ENCODE results near the gene FPR3.
"Not testable (repeated sequence)": the region's sequence is repeated elsewhere in the genome, so short reads cannot be mapped to it uniquely, and the experiment has no call there.

FPR3 gene

DNA sequence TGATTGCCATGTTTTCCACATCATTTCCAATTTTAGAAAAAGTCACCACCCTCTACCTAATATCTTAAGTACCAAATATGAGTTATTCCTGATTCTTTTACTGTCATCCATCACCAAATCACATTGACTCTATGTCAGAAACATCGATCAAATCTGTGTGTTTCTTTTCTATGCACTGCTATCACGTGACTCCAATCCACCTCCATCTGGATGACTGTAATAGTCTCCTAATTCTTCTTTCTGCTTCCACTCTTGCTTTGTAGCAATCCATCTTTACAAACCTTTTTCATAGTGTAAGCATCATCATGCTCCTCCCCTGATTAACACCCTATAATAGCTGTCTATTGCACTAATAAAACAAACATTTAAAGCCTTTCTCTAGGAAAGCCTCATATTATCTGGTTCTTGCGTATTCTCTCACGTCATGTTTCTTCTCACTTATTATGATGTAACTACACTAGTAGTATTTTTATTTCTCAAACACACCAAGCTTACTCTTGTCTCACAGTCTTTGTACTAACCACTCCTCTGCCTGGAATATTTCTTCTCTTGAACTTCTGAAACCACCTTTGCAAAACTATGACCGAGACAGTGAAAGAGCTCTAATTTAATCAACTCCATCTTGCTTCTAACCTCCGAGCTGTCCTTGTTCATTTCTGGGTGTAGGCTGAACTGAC, 10.7 kb upstream of the FPR3 start:
- DNase-seq = no peak

DNA sequence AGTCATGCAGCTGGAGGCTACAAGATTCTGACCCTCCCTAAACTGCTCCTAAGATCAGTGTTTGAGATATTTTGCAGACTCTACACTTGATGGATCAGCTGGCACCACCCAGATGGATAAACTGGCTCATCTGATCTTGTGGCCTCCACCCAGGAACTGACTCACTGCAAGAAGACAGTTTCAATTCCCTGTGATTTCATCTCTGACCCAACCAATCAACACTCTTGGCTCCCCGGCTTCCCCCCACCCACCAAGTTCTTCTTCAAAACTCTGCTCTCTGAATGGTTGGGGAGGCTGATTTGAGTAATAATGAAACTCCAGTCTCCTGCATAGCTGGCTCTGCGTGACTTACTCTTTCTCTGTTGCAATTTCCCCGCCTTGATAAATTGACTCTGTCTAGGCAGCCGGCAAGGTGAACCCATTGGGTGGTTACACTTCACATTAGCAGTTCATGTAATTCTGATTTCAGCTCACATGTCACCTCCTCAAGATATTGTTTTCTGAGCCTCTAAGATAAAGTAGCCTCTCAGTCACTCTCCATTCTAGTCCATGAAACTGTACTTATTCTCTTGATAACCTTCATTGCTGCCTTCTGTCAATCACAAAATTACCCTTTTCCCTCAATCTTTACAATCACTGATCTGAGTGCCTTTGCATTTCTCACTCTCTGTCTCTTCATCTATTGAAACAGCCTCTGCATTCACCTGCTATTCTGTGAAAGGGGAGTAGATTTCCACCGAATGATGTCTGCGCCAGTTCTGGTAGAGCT, 9.9 kb upstream of the FPR3 start:
- no peak for DNase-seq

DNA sequence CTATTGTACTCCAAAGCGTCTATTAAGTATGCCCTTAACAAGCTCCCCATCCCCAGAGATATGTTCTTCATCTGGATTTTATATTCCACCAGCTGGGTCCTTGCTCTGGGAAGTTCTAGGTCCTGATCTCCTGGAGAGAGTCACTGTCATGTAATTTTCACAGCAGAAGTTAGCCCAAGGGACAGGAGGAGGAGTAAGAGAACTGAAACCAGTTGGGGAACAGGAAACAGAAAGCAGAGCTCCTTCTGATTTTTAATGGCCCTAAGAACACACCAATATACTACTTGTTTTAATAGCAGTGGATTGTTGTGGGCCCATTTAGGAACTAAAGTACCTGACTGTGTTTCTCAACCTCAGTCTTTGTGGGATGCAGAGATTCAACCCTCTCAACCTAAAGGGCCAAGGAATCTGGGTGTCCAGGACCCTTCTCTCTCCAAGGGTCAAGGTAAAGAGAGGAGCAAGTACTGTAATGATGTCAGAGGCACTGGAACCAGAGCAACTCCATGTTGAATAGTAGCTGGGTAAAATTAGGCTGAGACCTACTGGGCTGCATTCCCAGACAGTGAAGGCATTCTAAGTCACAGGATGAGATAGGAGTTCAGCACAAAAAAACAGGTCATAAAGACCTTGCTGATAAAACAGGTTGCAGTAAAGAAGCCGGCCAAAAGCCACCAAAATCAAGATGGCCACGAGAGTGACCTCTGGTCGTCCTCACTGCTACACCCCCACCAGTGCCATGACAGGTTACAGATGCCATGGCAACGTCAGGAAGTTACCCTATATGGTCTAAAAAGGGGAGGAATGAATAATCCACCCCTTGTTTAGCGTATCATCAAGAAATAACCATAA, 8.1 kb upstream of the FPR3 start:
- DNase-seq = no peak

DNA sequence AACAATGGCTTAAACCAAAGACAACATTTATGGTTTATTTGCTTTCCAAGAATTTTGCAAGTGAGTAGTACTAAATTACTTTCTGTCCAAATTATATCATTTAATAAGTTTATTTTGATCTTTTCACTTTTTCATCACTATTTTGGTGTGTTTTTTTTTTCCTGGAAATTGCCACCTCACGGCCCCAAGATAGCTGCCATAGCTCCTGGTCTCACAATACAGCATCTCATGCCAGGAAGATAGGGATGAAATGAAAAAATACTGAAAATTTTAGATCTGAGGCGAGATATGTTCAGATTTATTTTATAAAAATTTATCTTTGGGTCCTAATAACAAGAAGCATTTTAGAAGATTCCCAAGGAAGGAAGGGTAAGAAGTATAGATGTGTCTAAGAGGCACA, 6.9 kb upstream of the FPR3 start:
- DNase-seq = no peak

DNA sequence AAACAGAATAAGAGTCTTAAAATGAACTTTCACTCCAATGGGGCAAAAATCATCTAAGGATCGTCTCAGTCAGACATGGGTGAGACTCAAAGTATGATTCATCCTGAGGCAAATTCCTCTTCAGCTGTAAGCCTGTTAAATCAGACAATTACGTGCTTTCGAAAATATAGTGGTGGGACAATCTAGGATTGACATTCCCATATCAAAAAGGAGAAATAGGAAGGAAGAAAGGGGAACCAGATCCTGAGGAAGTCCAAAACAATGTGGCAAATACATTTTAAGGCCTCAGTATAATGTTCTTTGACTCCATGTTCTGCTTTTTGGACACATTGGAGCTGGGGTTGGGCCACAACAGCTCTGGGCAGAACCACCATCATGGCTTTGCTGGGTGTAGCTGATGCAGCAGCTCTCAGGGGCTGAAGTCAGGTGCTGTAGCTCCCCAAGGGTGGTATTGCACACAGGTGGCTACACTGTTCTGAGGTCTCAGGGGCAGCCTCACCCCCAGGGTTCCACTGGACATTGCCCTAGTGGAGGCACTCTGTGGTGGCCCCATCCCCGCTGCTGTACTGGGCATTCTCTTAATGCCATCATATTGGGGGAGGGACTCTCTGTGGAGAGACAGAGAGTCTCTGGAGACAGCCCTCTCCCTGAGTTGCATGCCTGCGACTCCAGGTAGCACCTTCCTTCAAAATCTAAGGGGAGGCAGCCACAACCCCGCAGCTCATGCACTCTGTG, 5.7 kb upstream of the FPR3 start:
- no peak for DNase-seq

DNA sequence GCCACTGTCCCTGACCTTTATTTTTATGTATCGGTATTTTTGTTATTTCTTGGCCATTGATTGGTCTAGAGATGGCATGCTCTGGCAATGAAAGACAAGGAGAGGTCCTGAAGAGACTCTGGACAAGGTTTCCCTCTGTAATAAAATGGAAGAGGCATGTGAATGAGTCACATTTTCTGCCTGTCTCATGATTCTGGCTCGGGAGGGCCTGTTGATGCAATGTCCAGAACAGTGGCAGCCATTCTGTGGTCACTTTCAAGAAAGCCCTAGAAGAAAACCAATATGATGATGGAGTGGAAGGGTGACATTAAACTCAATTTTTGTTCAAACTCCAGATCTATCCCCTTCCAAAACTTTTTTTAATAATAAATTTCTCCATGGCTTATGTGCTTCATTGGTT, 2.0 kb upstream of the FPR3 start:
- no peak for DNase-seq

DNA sequence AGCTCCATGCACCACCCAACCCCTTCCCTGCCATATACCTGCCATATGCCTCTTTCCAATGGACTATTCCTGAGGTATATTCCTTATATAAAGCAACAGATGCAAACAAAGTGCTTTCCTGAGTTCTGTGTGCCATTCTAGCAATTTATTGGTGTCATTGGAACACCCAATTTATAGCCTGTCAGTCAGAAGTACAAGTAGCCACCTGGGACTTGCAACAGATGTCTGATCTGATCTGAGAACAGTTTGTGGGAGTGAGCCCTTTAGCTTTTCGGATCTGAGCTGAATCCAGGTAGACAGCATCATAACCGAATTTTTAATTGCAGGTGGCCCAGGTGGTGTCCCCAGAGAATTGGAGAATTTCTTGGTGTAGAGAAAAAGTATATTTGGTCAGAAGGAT, 963 bp upstream of the FPR3 start:
- no peak for DNase-seq

DNA sequence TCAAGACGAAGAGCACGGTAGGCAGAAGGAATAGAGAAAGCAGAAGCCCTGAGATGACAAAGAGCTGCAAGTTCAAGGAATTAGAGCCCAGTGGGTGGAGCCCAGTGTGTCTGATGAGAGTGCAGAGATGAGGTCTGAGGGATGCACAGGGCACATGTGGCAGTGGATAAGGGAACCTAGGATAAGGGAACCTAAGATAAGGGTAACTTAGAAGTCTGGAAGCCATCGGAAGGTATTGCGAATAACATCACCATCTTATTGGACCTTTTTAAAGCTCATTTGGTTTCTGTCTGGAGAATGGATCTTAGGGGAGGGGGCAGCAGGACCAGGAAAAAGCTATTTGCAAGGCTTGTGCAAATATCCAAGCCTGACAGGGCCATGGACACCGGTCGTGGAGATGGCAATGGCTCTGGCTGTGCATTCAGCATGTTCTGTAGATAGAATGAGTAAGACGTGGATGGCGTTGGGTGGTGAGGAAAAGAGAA, 1.3 kb downstream of the FPR3 start:
- DNase-seq = no peak

DNA sequence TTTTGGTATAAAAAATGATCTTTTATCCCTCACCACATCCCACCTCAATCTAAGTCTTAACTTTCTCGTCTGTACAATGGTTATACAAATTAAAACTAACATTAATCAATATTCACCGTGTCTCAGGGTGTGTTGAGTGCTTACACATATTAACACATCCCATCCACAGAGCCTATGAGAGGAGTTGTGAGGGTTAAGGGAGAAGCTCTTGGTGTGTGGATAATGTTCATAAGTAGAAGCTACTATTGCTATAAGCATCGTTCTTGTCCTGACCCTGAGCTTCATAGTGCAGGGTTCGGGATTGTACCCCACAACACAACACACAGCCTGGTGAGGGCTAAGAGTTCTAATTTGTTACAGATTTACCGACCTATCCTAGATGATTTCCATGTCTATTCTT, 2.5 kb downstream of the FPR3 start:
- no peak for DNase-seq

DNA sequence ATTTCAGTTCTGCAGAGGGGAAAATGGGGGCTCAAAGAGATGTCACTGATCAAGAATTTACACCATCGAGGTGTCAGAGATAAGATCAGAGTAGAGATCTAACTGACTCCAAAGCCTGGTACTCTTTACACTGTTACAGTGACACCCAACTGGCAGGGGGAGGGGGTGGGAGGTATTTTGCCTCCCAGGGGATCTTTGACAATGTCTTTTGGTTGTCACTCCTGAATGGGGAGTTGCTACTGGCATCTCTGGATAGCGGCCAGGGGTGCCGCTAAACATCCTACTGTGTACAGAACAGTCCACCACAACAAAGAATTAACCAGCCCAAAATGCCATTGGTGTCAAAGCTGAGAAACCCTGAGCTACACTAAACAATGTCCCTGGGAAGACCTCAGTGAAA, 3.1 kb downstream of the FPR3 start:
- DNase-seq = no peak

DNA sequence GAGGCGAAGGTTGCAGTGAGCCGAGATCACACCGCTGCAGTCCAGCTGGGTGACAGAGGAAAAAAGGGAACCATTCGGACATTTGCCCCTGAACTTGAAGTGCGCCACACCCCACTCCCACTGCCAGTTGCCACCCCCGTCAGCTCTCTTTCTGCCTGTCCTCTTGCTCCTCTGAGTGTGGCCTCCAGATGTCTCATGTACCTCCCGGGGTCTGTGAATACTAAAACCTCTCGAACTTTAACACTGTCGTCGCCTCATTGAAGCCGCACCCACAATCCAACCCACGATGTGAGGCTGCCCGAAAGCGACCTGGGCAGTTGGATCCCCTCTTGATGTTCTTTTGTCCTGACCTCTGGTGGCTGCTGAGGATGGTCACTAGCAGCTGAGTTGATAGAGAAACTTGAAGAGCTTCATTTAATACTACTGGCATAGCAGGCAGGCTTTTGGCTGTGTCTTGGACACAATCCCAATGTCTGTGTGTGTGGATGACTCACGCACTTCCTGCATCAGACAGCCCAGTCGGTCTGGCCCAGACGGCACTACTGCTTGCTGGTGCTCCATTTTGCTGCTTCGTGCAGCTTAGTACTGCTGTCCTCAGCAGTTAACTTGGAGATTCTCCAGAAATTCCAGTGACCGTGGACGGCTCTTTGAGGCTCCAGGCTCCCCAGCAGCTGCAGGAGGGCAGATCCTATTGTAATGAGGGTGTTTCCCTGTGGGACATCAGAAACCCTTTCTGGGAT, 4.2 kb downstream of the FPR3 start:
- no peak for DNase-seq

DNA sequence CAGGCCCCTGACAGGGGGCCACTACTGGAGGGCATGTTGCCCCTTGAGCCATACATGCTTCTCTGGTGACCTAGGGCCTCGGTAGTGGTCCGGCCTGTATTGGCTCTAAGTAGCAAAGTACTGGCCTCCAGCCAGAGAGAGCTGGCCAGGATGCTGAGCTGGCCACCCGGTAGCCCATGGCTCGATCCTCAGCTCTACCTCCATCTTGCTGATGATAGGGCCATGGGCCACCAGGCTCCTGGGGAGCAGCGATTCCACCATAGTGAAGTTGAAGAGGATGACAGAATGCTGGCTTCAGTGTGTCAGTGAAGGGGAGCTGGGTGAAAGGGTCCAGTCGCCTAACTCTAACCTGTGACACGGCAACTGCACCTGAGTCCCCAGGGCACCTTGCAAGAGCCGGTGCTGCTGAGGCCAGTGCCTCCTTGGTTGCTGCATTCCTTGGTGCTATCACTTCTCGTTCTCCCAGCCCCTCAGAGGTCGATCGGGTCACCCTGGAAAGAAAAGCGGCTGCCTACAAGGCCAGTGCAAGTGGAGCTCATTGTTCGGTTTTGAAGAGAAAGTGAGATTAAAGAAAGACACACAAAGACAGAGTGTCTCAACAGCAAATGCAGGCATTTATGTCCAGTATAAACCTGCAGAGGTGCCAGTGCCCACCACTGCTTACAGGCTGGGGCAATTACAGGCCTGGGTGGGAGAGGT, 5.0 kb downstream of the FPR3 start:
- DNase-seq = no peak

DNA sequence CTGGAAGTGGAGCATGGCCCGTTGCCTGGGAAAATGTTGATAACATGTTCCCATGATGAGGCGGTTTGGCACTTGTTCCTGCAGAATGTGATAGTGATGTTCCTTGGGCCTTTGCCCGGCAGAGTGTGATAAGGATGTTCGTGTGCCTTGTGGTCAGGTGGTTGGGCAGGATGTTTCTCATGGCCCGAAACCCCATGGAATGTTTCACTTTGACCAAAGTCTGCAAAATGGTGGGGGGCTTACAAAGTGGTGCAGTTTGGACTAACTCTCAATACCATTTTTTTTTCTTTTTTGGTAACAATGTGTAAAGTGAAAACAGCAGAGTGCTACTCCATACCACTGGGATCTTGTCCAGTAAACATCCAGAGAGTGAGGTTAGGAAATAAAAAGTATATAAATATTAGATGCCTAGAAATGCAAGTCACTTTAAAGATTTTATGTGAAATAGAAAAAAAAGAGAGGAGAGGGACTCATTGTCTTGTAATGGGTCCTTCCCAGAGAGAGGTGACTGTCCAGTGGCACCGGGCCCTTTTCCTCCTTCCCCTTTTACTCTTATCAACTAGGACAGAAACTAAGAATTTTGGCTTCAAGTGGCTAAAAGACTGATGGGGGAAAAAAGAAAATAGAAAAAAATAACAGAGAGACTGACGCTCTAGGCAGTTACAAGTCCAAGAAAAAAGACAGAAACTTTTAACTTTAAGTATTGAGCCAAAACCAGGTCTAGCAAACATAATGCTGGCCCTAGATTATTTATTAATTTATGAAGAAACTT, 5.7 kb downstream of the FPR3 start:
- DNase-seq = no peak

DNA sequence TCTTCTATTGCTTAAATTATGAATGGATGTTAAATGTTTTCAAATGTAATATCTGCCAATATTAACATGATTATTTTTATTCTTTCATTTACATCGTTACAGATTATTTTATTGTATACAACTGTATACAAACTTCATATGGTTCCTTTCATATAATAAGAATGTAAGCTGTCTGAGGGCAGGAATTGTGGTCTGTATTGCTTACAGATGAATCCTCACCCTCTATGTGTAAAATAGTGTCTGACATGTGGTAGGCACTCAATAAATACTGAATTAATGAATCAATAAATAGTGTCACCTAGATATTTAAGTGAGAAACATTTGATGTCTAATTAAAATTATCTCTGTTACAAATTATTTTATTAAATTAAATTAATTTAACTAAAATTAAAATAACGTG, 7.8 kb downstream of the FPR3 start:
- no peak for DNase-seq

DNA sequence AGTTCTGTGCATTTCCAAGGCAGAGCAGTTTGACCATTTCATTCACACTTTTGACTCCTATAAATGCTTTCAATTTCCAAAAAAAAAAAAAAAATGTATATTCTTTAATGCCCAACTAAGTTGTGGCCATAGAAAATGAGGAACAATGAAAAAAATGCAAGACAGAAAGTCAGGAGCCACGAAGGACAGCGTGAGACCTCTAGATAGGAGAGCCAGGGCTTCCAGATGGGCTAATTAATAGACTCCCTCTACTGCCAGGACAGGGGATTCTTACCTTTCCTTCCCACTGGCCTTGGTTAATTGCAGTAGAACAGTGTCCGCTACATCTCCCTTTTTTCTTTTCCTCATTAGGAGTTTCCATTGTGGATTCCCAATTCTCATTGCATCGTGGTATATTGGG, 8.6 kb downstream of the FPR3 start:
- DNase-seq = no peak

DNA sequence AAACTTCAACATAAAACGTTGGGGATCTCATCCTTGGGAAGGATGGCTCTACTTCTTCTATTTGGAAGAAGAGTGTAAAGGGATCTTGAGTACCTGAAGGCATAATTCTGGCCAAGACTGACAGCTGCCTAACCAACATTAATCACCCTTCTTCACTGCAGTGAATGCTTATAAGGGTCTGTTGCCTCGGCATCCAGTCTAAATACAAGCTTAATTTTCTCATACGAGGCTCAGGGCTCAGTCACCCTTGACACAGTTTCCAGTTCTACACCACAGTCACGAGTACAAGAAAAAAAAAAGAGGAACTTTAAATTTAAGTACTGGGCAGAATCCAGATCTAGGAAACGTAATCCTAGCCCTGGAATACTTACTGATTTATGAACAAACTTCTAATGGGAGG, 9.0 kb downstream of the FPR3 start:
- DNase-seq = no peak

DNA sequence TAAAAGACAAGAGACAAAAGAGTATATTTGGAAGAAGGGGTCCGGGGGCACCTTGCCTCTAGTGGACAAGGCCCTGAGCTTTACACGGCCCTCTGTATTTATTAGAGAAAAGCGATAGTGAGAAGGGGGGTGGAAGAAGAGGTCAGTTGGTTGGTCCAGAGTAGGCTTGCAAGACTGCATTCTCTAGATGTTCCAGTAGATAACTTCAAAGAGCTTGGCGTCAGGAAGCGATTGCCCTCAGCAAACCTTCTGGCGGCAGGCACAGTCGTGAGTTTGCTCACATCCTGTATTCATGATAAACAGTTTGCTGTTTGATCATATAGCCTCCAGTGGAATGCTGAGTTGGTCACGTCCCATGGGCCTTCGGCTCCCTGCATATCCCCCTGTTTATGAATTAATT, 9.8 kb downstream of the FPR3 start:
- DNase-seq = not testable (repeated sequence)

DNA sequence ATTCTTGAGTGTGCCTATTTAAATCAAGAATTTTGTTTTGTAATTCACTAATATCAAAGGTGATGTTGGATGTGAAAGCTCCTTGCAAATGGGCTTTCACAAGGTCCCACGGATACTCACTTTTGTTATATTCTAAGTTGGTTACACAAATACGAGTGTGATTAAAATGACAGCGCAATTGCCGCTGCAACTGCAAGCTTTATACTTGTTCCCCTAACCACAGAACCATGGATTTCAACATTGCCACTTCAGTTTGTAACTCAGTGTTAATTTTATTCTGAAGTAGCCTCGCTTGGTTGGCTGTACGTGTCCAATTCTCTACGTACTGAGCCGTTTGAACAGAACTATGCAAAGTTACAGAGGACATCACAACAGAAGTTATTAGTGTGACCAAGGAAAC, 10.4 kb downstream of the FPR3 start:
- not testable (repeated sequence) for DNase-seq

DNA sequence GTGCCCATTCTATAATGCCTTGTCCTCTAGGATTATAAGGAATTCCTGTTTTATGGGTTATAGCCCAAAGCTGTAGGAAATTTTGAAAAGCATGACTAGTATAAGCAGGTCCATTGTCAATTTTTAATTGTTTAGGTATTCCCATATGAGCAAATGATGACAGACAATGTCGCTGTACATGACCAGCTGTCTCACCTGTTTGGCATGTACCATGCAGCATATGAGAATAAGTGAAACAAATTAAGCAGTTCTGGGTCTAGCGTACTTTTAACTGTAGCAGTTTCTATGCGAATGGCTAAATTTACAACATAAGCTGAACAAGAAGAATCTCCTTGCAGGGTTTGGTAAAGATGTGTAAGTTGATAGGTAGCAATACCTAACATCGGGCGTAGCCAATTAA, 11.6 kb downstream of the FPR3 start:
- DNase-seq = not testable (repeated sequence)

DNA sequence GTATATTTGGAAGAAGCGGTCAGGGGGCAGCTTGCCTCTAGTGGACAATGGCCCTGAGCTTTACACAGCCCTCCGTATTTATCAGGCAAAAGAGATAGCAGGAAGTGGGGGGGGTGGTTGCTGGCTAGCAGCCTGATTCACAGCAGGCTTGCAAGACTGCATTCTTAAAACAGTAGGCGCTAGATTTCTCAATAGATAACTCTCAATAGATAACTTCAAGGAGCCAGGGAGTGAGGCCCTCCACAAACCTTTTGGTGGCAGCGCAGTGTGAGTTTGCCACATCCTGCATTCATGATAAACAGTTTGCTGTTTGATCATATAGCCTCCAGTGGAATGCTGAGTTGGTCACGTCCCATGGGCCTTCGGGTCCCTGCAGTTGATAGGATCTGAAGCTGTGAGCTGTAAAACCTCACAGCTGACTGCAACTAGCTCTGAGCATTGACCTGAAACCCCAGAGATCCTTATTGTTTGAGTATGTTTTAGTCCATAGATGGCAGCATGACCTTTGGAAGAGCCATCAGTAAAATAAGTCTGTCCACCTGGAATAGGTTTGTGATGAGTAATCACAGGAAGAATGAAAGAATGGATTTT, 12.2 kb downstream of the FPR3 start:
- no peak for DNase-seq

Measured in NCI-H1105 treated with DMSO at 0.1 percent for 48 hours (cell line).